CD14-positive monocyte (primary cell): ENCODE data around the gene ITPKB. TPM values are rescaled to one million over a fixed set of nuclear protein-coding genes. Genes with fewer than 3 reads are reported as not detected.

Experiments
- DNase-seq, 3 donors: peaks; one replicate each; pipeline ENCODE4 v3.0.0-alpha.2; 2011 to 2022
- H2AFZ ChIP-seq: 2 replicates; pipeline ENCODE4 v1.6.0; 2012; ENCODE audit warnings: mild to moderate bottlenecking, low read depth, low read length, inconsistent platforms; ENCODE audit not compliant: insufficient read depth, poor library complexity, severe bottlenecking
- H3K27ac ChIP-seq, 2 donors: 1 replicate in 1 of 2; 2 replicates in 1 of 2; pipeline ENCODE4 v1.5.1; 2012 to 2013; ENCODE audit warnings: low read length in 2 of 2, control low read depth in 1 of 2, inconsistent platforms in 1 of 2, low read depth in 1 of 2, mild to moderate bottlenecking in 1 of 2
- H3K27me3 ChIP-seq, 2 donors: one replicate each; pipeline versions ENCODE4 v1.6.0 to v1.6.1; 2011 to 2013; ENCODE audit warnings: low read length in 2 of 2; ENCODE audit not compliant: control insufficient read depth in 2 of 2, insufficient read depth in 2 of 2
- H3K36me3 ChIP-seq, 2 donors: replicated peaks in 1 of 2; 1 replicate in 1 of 2; 2 replicates in 1 of 2; pipeline versions ENCODE4 v1.5.1 to v1.6.1; 2012 to 2013; ENCODE audit warnings: low read length in 2 of 2, control low read depth in 1 of 2, inconsistent platforms in 1 of 2, mild to moderate bottlenecking in 1 of 2; ENCODE audit not compliant: insufficient read depth in 2 of 2, control insufficient read depth in 1 of 2
- H3K4me1 ChIP-seq, 2 donors: 1 replicate in 1 of 2; 2 replicates in 1 of 2; pipeline versions ENCODE4 v1.5.1 to v1.6.1; 2012 to 2013; ENCODE audit warnings: low read length in 2 of 2, control low read depth in 1 of 2, inconsistent platforms in 1 of 2, mild to moderate bottlenecking in 1 of 2, moderate library complexity in 1 of 2; ENCODE audit not compliant: insufficient read depth in 2 of 2, control insufficient read depth in 1 of 2
- H3K4me2 ChIP-seq: replicated peaks from 2 replicates; pipeline ENCODE3; 2012; ENCODE audit warnings: low read length, moderate library complexity, mild to moderate bottlenecking; ENCODE audit not compliant: poor library complexity, severe bottlenecking; ENCODE audit errors: extremely low read depth
- H3K4me3 ChIP-seq, 3 experiments: fragments of 200-600 bp in 1 of 3; sonication (generic) in 1 of 3; replicated peaks in 1 of 3; 1 replicate in 2 of 3; 2 replicates in 1 of 3; pipeline ENCODE4 v1.5.1; 2011 to 2013; ENCODE audit warnings: low read length in 3 of 3, mild to moderate bottlenecking in 3 of 3, control low read depth in 2 of 3, low read depth in 2 of 3, inconsistent platforms in 1 of 3, moderate library complexity in 1 of 3
- H3K79me2 ChIP-seq: 2 replicates; pipeline ENCODE4 v1.6.0; 2012; ENCODE audit warnings: mild to moderate bottlenecking, control low read depth, inconsistent platforms, low read length, moderate library complexity; ENCODE audit not compliant: insufficient read depth
- H3K9ac ChIP-seq: 2 replicates; pipeline ENCODE4 v1.6.0; 2017; ENCODE audit warnings: low read length, mild to moderate bottlenecking; ENCODE audit not compliant: insufficient read depth, poor library complexity, severe bottlenecking
- H3K9me3 ChIP-seq, 2 donors: replicated peaks in 1 of 2; 1 replicate in 1 of 2; 2 replicates in 1 of 2; pipeline versions ENCODE4 v1.5.1 to v1.6.1; 2012 to 2013; ENCODE audit warnings: low read length in 2 of 2, control low read depth in 1 of 2; ENCODE audit not compliant: control insufficient read depth in 1 of 2, insufficient read depth in 1 of 2
- H4K20me1 ChIP-seq: 2 replicates; pipeline ENCODE4 v1.6.0; 2012; ENCODE audit warnings: mild to moderate bottlenecking, low read length, control low read depth, moderate library complexity; ENCODE audit not compliant: insufficient read depth
- H3K27ac Mint-ChIP-seq, 7 donors: one replicate each; pipeline ENCODE4 v1.8.0; 2020; ENCODE audit warnings: mild to moderate bottlenecking in 7 of 7, mixed read lengths in 7 of 7, moderate library complexity in 6 of 7, inconsistent platforms in 2 of 7
- H3K27me3 Mint-ChIP-seq, 3 donors: one replicate each; pipeline ENCODE4 v1.8.0; 2021 to 2022; ENCODE audit warnings: low read depth in 3 of 3, mild to moderate bottlenecking in 3 of 3, mixed read lengths in 3 of 3, moderate library complexity in 3 of 3, inconsistent platforms in 1 of 3
- H3K36me3 Mint-ChIP-seq, 2 donors: one replicate each; pipeline ENCODE4 v1.8.0; 2020; ENCODE audit warnings: mixed read lengths in 2 of 2, inconsistent platforms in 1 of 2, mild to moderate bottlenecking in 1 of 2
- H3K4me1 Mint-ChIP-seq: one replicate; pipeline ENCODE4 v1.8.0; 2020; ENCODE audit warnings: mild to moderate bottlenecking, mixed read lengths
- H3K4me3 Mint-ChIP-seq, 2 donors: one replicate each; pipeline ENCODE4 v1.8.0; 2020; ENCODE audit warnings: mild to moderate bottlenecking in 2 of 2, mixed read lengths in 2 of 2, moderate library complexity in 1 of 2
- H3K9me3 Mint-ChIP-seq, 7 donors: one replicate each; pipeline ENCODE4 v1.8.0; 2020 to 2022; ENCODE audit warnings: mixed read lengths in 7 of 7, mild to moderate bottlenecking in 6 of 7, moderate library complexity in 6 of 7, inconsistent platforms in 2 of 7
- CTCF ChIP-seq: fragments of 200-600 bp; IDR thresholded peaks from one replicate; pipeline ENCODE4 v1.8.0; 2022; ENCODE audit warnings: antibody characterized with exemption, mild to moderate bottlenecking
- WGBS: methylation state at CpG from one replicate; pipeline ENCODE4 v1.1.5; 2013; ENCODE audit warnings: missing lambda C conversion rate; ENCODE audit not compliant: insufficient coverage; 5-methylcytosine and 5-hydroxymethylcytosine counted together
- intact Hi-C, 2 donors: fragments of 100-400 bp; cut with micrococcal nuclease; formaldehyde crosslinking; loops; one replicate each; pipeline versions ENCODE4 v1.15.0 to v1.15.1; 2023
- polyA plus RNA-seq, 3 donors: library from polyadenylated mRNA; depleted of rRNA in 1 of 3; unstranded in 2 of 3; stranded (reverse) in 1 of 3; fragments of 300-500 nt in 2 of 3; fragments of >200 nt in 1 of 3; fragmentation: Illumina TruSeq in 2 of 3; gene quantifications; 1 replicate in 2 of 3; 2 replicates in 1 of 3; pipeline ENCODE4 v1.2.3, GENCODE V29; 2012 to 2021

ITPKB gene
- polyA plus RNA-seq, 3 donors = 7.3 to 14.4 (median 10.2) TPM

GRCh38 chr1:226598455-226598849 is 140.6 kb downstream of the ITPKB start:
- Mint-ChIP-seq H3K9me3 (peaks cover 0 to 3% (median 1%) of the 10 kb centered on the region in 7 donors), H3K4me1 (no peaks in the 10 kb centered on the region), H3K27ac (no peak overlapping the region), H3K4me3 (no peak overlapping the region), H3K27me3 (peaks cover 5 to 6% (median 5%) of the 10 kb centered on the region in 3 donors), H3K36me3 (no peaks in the 10 kb centered on the region)
- H2AFZ ChIP-seq = no peak overlapping the region
- intact Hi-C loops = no loop called here
- no peaks in the 10 kb centered on the region for H4K20me1 ChIP-seq
- 100% methylated on average over 1 of the region's 2 CpGs for WGBS
- H3K4me3 ChIP-seq = no peak overlapping the region
- H3K4me1 ChIP-seq = no peaks in the 10 kb centered on the region
- H3K9ac ChIP-seq = no peak overlapping the region
- no peak for TF ChIP-seq CTCF
- no peaks in the 10 kb centered on the region for H3K27me3 ChIP-seq
- no peaks in the 10 kb centered on the region for H3K9me3 ChIP-seq
- DNase-seq = no peak
- no peak overlapping the region for H3K27ac ChIP-seq
- no peaks in the 10 kb centered on the region for H3K79me2 ChIP-seq
- H3K4me2 ChIP-seq = no peak overlapping the region
- no peaks in the 10 kb centered on the region for H3K36me3 ChIP-seq

GRCh38 chr1:226597616-226598454 is 141.2 kb downstream of the ITPKB start:
- H3K79me2 ChIP-seq = no peaks in the 10 kb centered on the region
- no peak for TF ChIP-seq CTCF
- H3K4me3 ChIP-seq = no peak overlapping the region
- H3K4me1 ChIP-seq = no peaks in the 10 kb centered on the region
- intact Hi-C loops = no loop called here
- H2AFZ ChIP-seq = no peak overlapping the region
- WGBS = 49% methylated on average over 4 of the region's 5 CpGs
- no peak overlapping the region for H3K9ac ChIP-seq
- H3K4me1 Mint-ChIP-seq = no peaks in the 10 kb centered on the region
- H4K20me1 ChIP-seq = no peaks in the 10 kb centered on the region
- no peaks in the 10 kb centered on the region for H3K36me3 Mint-ChIP-seq
- H3K4me3 Mint-ChIP-seq = no peak overlapping the region
- H3K36me3 ChIP-seq = no peaks in the 10 kb centered on the region
- H3K9me3 Mint-ChIP-seq = peaks cover 0 to 3% (median 1%) of the 10 kb centered on the region in 7 donors
- peaks cover 5 to 6% (median 5%) of the 10 kb centered on the region in 3 donors for H3K27me3 Mint-ChIP-seq
- H3K27ac Mint-ChIP-seq = peak overlapping the region in 1 of 7 donors; percentile 5
- DNase-seq = no peak
- no peaks in the 10 kb centered on the region for H3K9me3 ChIP-seq
- no peak overlapping the region for H3K4me2 ChIP-seq
- no peak overlapping the region for H3K27ac ChIP-seq
- no peaks in the 10 kb centered on the region for H3K27me3 ChIP-seq
